HCT116 (cell line): ENCODE results near the gene STXBP3. TPM values are rescaled to one million over a fixed set of nuclear protein-coding genes. Genes with fewer than 3 reads are reported as not detected.

Experiments
- ATAC-seq: fragments of 200-7000 bp; cut with Tn5 transposase; 2 replicates; pipeline ENCODE4 v1.9.1; 2020; ENCODE audit warnings: mild to moderate bottlenecking, moderate library complexity
- BruUV-seq: library from RNA; stranded (reverse); fragments of 400-500 nt; replicated peaks from 2 replicates; lab custom pipeline; 2021; lab: Mats Ljungman, UMichigan
- CTCF ChIA-PET: fragments of 300-600 bp; sonication (Branson Sonifier 250); formaldehyde crosslinking; loops from one replicate; lab custom pipeline; 2021; ENCODE audit warnings: antibody characterized with exemption; lab: Charles Lee
- POLR2A ChIA-PET: fragments of 300-600, 350-600 bp; sonication (Branson Sonifier 250); formaldehyde crosslinking; loops from one replicate; lab custom pipeline; 2021; ENCODE audit warnings: antibody characterized with exemption; lab: Charles Lee
- RAD21 ChIA-PET, 2 experiments: fragments of 300-600 bp; sonication (Branson Sonifier 250); formaldehyde crosslinking; loops; one replicate each; lab custom pipeline; 2023; ENCODE audit warnings: low total read pairs in 2 of 2; ENCODE audit not compliant: uncharacterized antibody in 2 of 2, unreplicated experiment in 2 of 2, low non-redundant PET in 1 of 2; lab: Charles Lee
- DNase-seq: peaks from one replicate; pipeline ENCODE4 v3.0.0-alpha.2; 2010; ENCODE audit warnings: low read depth, low spot score
- H2AFZ ChIP-seq: fragments of 200-600 bp; shearing (Covaris generic), sonication (generic); 2 replicates; pipeline ENCODE4 v1.6.1; 2017; ENCODE audit warnings: low read depth, mixed run types, mixed read lengths, antibody characterized with exemption, low read length; ENCODE audit not compliant: poor library complexity, severe bottlenecking
- H3K27ac ChIP-seq: 2 replicates; pipeline ENCODE4 v1.5.1; 2012; ENCODE audit warnings: low read depth, low read length
- H3K27me3 ChIP-seq: fragments of 200-600 bp; sonication (generic); 2 replicates; pipeline ENCODE4 v1.6.1; 2016; ENCODE audit warnings: mixed run types, low read length, mixed read lengths; ENCODE audit not compliant: insufficient read depth
- H3K36me3 ChIP-seq, 2 experiments: fragments of 200-500 bp in 1 of 2; fragments of 200-600 bp in 1 of 2; sonication (Bioruptor generic) in 1 of 2; sonication (generic) in 1 of 2; 2 replicates each; pipeline versions ENCODE4 v1.5.1 to v1.6.1; 2014 to 2016; ENCODE audit warnings: low read length in 2 of 2, inconsistent platforms in 1 of 2, mixed read lengths in 1 of 2, mixed run types in 1 of 2; ENCODE audit not compliant: insufficient read depth in 2 of 2, control insufficient read depth in 1 of 2
- H3K4me1 ChIP-seq, 2 experiments: fragments of 200-600 bp in 1 of 2; sonication (generic) in 1 of 2; 2 replicates each; pipeline versions ENCODE4 v1.5.1 to v1.6.1; 2012 to 2017; ENCODE audit warnings: low read length in 2 of 2, inconsistent platforms in 1 of 2, mild to moderate bottlenecking in 1 of 2, mixed read lengths in 1 of 2, mixed run types in 1 of 2, moderate library complexity in 1 of 2; ENCODE audit not compliant: insufficient read depth in 2 of 2, control insufficient read depth in 1 of 2
- H3K4me2 ChIP-seq: fragments of 200-600 bp; sonication (generic); 2 replicates; pipeline ENCODE4 v1.6.1; 2017; ENCODE audit warnings: mixed run types, low read length, mixed read lengths
- H3K4me3 ChIP-seq, 2 experiments: fragments of 200-600 bp in 1 of 2; sonication (generic) in 1 of 2; replicated peaks in 1 of 2; 2 replicates each; pipeline ENCODE4 v1.5.1; 2011 to 2016; ENCODE audit warnings: low read length in 2 of 2, control low read depth in 1 of 2, low read depth in 1 of 2, mild to moderate bottlenecking in 1 of 2, mixed read lengths in 1 of 2, mixed run types in 1 of 2
- H3K79me2 ChIP-seq: fragments of 200-600 bp; sonication (generic); 2 replicates; pipeline ENCODE4 v1.6.1; 2017; ENCODE audit warnings: mild to moderate bottlenecking, mixed run types, low read length, moderate library complexity, mixed read lengths; ENCODE audit not compliant: insufficient read depth
- H3K9ac ChIP-seq: fragments of 200-600 bp; sonication (generic); 2 replicates; pipeline ENCODE4 v1.6.1; 2016; ENCODE audit warnings: low read length, mixed read lengths
- H3K9me2 ChIP-seq: fragments of 200-600 bp; sonication (generic), shearing (Covaris generic); 2 replicates; pipeline ENCODE4 v1.6.1; 2017; ENCODE audit warnings: mixed run types, mild to moderate bottlenecking, moderate library complexity; ENCODE audit not compliant: insufficient read depth
- H3K9me3 ChIP-seq, 2 experiments: fragments of 200-500 bp in 1 of 2; fragments of 200-600 bp in 1 of 2; sonication (Bioruptor generic) in 1 of 2; sonication (generic) in 1 of 2; 2 replicates each; pipeline ENCODE4 v1.6.1; 2014 to 2017; ENCODE audit warnings: low read length in 2 of 2, mixed read lengths in 2 of 2, inconsistent platforms in 1 of 2, low read depth in 1 of 2, mild to moderate bottlenecking in 1 of 2, mixed run types in 1 of 2, moderate library complexity in 1 of 2; ENCODE audit not compliant: control insufficient read depth in 1 of 2, insufficient read depth in 1 of 2
- H4K20me1 ChIP-seq: fragments of 200-600 bp; sonication (generic), shearing (Covaris generic); 2 replicates; pipeline ENCODE4 v1.6.1; 2017; ENCODE audit warnings: mixed run types, mild to moderate bottlenecking, moderate library complexity; ENCODE audit not compliant: insufficient read depth
- ATF3 ChIP-seq: IDR thresholded peaks from 2 replicates; pipeline ENCODE4 v1.6.1; 2012
- CBX3 ChIP-seq: IDR thresholded peaks from 2 replicates; pipeline ENCODE4 v1.6.1; 2012; ENCODE audit warnings: low read depth
- CTCF ChIP-seq, 3 experiments: fragments of 200-600 bp in 1 of 3; sonication (generic) in 1 of 3; IDR thresholded peaks in 2 of 3; conservative IDR thresholded peaks in 1 of 3; 2 replicates each; pipeline ENCODE4 v1.5.1; 2012 to 2017; ENCODE audit warnings: low read depth in 2 of 3, low read length in 2 of 3, antibody characterized with exemption in 1 of 3, borderline replicate concordance in 1 of 3, control low read depth in 1 of 3, mild to moderate bottlenecking in 1 of 3, mixed read lengths in 1 of 3, mixed run types in 1 of 3, moderate library complexity in 1 of 3; ENCODE audit not compliant: insufficient read depth in 1 of 3
- EGR1 ChIP-seq: IDR thresholded peaks from 2 replicates; pipeline ENCODE4 v1.6.1; 2012; ENCODE audit warnings: low read depth
- ELF1 ChIP-seq: IDR thresholded peaks from 2 replicates; pipeline ENCODE4 v1.6.1; 2012; ENCODE audit warnings: low read depth, borderline replicate concordance
- EZH2 ChIP-seq: fragments of 200-600 bp; sonication (generic); IDR thresholded peaks from 2 replicates; pipeline ENCODE4 v1.6.1; 2017; ENCODE audit warnings: antibody characterized with exemption, mixed run types
- EZH2phosphoT487 ChIP-seq: fragments of 200-600 bp; IDR thresholded peaks from 2 replicates; pipeline ENCODE4 v1.6.1; 2018; ENCODE audit warnings: antibody characterized with exemption, borderline replicate concordance
- FOSL1 ChIP-seq: IDR thresholded peaks from 2 replicates; pipeline ENCODE4 v1.6.1; 2012; ENCODE audit warnings: low read depth
- JUND ChIP-seq: IDR thresholded peaks from 2 replicates; pipeline ENCODE4 v1.6.1; 2012
- MAX ChIP-seq: IDR thresholded peaks from 2 replicates; pipeline ENCODE4 v1.6.1; 2012
- POLR2AphosphoS5 ChIP-seq: IDR thresholded peaks from 2 replicates; pipeline ENCODE4 v1.6.1; 2011; ENCODE audit warnings: mild to moderate bottlenecking, low read depth, low read length, moderate library complexity
- RAD21 ChIP-seq: IDR thresholded peaks from 2 replicates; pipeline ENCODE4 v1.6.1; 2012; ENCODE audit warnings: low read depth, mild to moderate bottlenecking
- SIN3A ChIP-seq: IDR thresholded peaks from 2 replicates; pipeline ENCODE4 v1.6.1; 2012; ENCODE audit warnings: low read depth
- SRF ChIP-seq: IDR thresholded peaks from 2 replicates; pipeline ENCODE4 v1.6.1; 2012; ENCODE audit warnings: low read depth
- TCF7L2 ChIP-seq: IDR thresholded peaks from 2 replicates; pipeline ENCODE4 v1.7.0; 2011; ENCODE audit warnings: borderline replicate concordance, inconsistent platforms; ENCODE audit not compliant: insufficient read depth, insufficient read length; ENCODE audit errors: extremely low read depth
- YY1 ChIP-seq: IDR thresholded peaks from 2 replicates; pipeline ENCODE4 v1.6.1; 2011; ENCODE audit warnings: low read length, low read depth, moderate library complexity, mild to moderate bottlenecking; ENCODE audit not compliant: insufficient replicate concordance; ENCODE audit errors: extremely low read depth
- ZFX ChIP-seq: fragments of 450-650 bp; IDR thresholded peaks from 2 replicates; pipeline ENCODE4 v1.6.1; 2017
- ZNF274 ChIP-seq: fragments of 200-500 bp; sonication (Bioruptor generic); IDR thresholded peaks from 2 replicates; pipeline ENCODE4 v1.6.1; 2014; ENCODE audit warnings: mild to moderate bottlenecking, low read depth, low read length, inconsistent platforms
- intact Hi-C: fragments of 100-400 bp; cut with micrococcal nuclease; formaldehyde crosslinking; loops from 2 replicates; pipeline ENCODE4 v1.10.0; 2022
- total RNA-seq: library from RNA; stranded (reverse); gene quantifications from one replicate; pipeline ENCODE4 v1.2.1, GENCODE V29; 2021; ENCODE audit not compliant: unreplicated experiment

The STXBP3 gene
- total RNA-seq, 1 experiment from 2014 or later, result 22.6 TPM

GRCh38 chr1:108725906-108726305, 20.6 kb upstream of the STXBP3 start:
- TF ChIP-seq MAX, result no peak
- TF ChIP-seq ZFX, result no peak
- no peak for TF ChIP-seq CBX3
- no peak for TF ChIP-seq SIN3A
- no peak for TF ChIP-seq ATF3
- TF ChIP-seq POLR2AphosphoS5, result no peak
- no peak for TF ChIP-seq ZNF274
- TF ChIP-seq EGR1, result no peak
- no peak for TF ChIP-seq ELF1
- TF ChIP-seq TCF7L2, result no peak
- TF ChIP-seq EZH2, result no peak
- TF ChIP-seq SRF, result no peak
- TF ChIP-seq CTCF (IDR thresholded peaks at IDR 0.05 in 2 of 3, conservative IDR thresholded peaks at IDR 0.05 in 1 of 3; ENCODE audit: borderline replicate concordance in 1 of 3, insufficient read depth in 1 of 3, low read depth in 2 of 3, low read length in 2 of 3), result no peak
- no peak for TF ChIP-seq RAD21
- no peak for TF ChIP-seq JUND
- no peak for TF ChIP-seq FOSL1
- no peak for TF ChIP-seq EZH2phosphoT487
- no peak for TF ChIP-seq YY1
- ChIA-PET CTCF (no interaction called here), POLR2A (no interaction called here), RAD21 (no interaction called here)
- BruUV-seq, result no TSS peak
- no peaks in the 10 kb centered on the region for H3K9me2 ChIP-seq
- no peaks in the 10 kb centered on the region for H3K27me3 ChIP-seq
- no peak overlapping the region for H3K4me2 ChIP-seq
- H3K4me1 ChIP-seq, result peaks cover 0 to 7% of the 10 kb centered on the region in 2 experiments; a peak in 2 of 4 replicates
- H3K79me2 ChIP-seq, result no peaks in the 10 kb centered on the region
- H3K4me3 ChIP-seq, result no peak overlapping the region
- intact Hi-C loops, result no loop called here
- no peaks in the 10 kb centered on the region for H3K9me3 ChIP-seq
- H2AFZ ChIP-seq, result no peak overlapping the region
- ATAC-seq (no peak), DNase-seq (no peak)
- no peak overlapping the region for H3K27ac ChIP-seq
- H3K36me3 ChIP-seq, result no peaks in the 10 kb centered on the region
- no peaks in the 10 kb centered on the region for H4K20me1 ChIP-seq
- H3K9ac ChIP-seq, result no peak overlapping the region
